T-helper 9 cell (primary cell): ENCODE data around the gene PJA2.
"Not testable (repeated sequence)": the region's sequence is repeated elsewhere in the genome, so short reads cannot be mapped to it uniquely, and the experiment has no call there.

ENCODE experiments used
- DNase-seq: peaks from one replicate; pipeline ENCODE4 v3.0.0-alpha.2; 2020

The PJA2 gene

DNA sequence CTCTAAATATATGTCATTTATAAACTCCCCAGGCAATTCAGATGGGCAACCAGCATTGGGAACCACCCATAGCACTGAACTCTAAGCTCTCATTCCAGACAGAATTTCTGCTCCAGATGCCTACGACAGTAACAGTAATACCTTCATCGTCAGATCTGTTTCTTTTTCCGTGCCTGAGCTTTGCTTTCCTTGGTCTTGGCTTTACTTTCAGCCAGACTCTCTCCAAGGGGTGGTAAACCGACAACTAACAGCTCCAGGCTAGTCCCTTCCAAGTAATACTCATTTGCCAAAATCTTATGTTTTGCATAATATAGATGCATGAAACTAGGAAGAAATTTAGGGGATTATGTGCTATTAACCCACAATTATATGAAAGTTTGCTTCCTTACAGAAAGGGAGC is 102.3 kb downstream of the PJA2 start:
- DNase-seq, result no peak

DNA sequence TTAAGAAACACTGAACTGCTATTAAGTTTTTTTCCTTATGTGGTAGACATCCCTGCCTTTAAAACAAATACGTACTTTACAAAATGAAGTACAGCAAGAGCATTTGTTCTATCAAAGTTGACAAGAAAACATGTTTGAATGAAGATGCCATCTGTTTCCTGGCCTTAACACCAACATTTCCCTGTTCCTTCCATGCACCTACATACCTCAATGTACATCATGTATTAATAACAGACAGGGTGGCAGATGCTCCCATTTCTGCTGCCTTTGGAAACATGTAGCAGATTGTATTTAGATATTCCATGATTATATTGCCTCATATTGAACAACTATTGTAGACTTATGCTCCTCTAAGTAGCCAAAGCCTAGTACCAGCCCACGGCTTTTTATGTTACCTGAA is 104.4 kb downstream of the PJA2 start:
- DNase-seq, result no peak

DNA sequence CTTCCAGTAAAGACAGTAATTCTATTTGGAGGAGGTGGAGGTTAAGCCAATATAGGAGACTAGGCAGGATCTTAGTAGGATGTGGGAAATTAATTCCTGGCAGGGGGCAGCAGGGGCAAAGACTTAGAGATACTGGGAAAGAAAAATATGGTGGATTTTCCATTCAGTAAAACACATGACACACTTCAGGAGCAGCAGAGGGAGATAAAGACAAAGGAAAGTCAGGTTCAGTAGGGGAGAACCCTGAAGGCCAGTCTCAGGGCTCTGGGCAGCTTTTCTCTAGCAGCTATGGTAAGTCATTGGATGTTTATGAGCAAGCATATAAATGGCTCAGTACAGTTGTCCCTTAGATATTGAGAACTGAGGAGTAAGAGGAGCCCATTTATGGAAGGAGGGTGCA is 105.5 kb downstream of the PJA2 start:
- DNase-seq, result no peak

DNA sequence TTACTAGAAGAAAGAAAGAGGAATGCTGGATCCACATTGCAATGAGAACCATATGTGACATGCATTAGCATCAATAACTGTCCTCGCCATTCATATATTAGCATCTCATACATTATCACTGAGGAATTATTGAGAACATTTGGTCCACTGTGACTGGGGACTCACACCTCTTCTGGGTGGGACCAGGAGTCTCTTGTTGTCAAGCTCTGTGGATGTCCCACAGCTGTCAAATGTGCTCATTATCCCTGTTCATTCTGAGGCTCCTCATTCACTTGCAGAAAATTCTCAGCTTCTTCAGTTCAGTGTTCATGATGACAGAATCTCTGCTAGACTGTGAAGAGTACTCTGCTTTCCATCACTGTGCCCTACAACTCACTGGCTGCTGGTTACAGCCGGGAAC is 109.4 kb downstream of the PJA2 start:
- DNase-seq, result no peak

DNA sequence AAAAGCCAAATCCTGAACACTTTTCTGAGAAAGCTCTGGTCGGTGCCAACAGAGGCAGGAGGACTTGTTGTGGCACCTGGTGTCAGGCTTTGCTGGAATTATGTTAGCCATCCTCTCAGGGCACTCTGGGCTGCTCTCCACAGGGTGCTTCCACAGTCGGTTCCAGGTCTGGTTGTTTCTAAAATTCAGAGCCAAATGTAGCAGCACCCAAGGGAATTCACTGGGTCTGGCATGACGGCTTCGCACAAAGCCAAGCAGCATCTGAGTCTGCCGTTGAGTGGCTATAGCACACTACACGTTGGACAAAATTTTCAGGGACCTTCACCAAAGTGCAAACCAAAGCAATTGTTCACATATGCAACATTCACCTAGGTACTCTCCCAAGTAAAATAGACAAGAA is 110.2 kb downstream of the PJA2 start:
- no peak for DNase-seq

DNA sequence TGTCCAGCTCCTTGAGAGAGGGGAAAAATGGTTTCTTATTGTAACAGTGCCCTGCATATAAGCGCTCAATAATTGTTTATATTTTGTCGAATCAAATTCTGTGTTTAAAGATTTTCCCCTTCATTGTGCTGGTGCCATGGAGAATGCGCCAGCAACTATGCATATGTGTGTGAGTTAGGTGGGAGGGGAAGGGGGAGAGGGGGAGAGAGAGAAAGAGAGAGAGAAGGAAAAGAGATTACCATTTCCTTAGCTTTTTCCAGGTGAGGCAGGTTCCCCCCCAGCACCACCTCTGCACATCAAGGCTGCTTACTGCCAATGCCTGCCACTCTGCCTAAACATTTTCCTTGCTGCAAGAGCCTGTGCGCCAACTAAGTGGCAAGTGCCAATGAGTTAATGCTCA is 111.0 kb downstream of the PJA2 start:
- no peak for DNase-seq

DNA sequence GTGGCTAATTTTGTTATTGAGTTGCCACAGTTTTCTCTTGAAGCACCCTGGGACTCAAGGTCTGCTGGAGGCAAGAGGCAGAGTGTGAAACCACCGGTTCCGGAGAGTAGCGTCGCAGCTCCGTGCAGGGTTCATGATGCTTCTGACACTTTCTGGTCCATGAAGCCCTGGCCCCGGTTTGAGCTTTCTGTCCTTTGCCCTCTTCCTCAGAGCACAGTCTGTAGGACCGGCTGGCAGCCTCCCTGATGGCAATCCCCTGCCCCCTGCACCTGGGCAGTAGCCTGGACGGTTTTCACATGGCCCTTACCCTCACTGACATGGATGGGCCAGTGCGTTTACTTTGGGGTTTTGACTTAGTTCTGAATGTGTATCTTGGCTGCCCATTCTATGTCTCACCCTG is 111.9 kb downstream of the PJA2 start:
- DNase-seq, result no peak

DNA sequence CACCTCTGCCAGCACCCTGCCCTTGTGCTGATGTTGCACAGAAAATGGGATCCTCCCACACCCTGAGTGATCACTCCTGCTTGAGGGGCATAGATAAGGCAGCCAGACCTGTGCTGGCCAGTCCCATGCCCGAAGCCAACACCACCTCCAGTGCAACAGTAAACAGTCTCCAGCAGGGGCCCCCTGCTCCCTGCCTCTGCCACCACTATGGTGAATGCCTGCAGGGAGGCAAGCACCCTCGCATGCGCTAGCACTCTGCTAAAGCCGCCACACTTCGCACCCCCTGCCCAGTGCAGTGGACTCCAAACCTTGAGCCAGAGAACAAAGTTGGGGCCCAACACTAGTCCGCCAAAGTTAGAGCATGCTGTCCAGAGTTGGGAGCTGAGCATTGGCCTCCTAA is 118.7 kb downstream of the PJA2 start:
- DNase-seq, result no peak

DNA sequence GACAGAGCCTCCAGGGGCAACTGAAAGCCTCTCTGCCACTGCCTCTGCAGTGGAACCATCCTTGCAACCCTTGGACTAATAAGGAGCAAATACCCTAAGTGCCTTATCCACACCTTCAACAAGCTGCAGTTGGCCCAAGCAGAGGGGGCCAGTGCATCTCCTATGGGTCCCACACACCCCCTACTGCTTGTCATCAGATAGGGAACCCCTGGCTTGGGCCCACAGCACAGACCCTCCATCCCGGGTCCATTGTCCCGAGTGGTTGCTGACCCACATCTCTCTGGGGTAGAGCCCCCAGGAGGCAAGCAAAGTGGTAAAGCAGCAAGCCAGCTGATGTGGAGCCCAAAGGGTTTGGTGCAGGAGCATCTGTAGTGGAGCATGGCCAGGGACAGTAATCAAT is 119.5 kb downstream of the PJA2 start:
- DNase-seq, result no peak

DNA sequence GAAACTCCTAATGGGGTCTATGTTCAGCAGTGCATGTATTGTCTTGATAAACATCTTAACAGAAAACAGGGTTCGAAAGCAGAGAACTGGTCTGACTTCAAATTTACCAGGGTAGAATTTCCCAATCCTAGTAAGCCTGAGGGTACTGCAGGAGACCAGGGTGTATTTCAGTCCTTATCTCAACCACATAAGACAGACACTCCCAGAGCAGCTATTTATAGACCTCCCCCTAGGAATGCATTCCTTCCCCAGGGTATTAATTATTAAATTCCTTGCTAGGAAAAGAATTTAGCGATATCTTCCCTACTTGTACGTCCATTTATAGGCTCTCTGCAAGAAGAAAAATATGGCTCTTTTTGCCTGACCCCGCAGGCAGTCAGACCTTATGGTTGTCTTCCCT is 123.1 kb downstream of the PJA2 start:
- DNase-seq, result not testable (repeated sequence)
